RWPE2 (cell line): ENCODE measurements around the gene ADIG.
A peak's percentile ranks its signal among the peaks of the same experiment; 100 is the strongest.

Source experiments
- ATAC-seq: fragments of 200-7000 bp; cut with Tn5 transposase; 3 replicates; pipeline ENCODE4 v1.9.1; 2021; ENCODE audit warnings: low read depth
- DNase-seq: peaks from one replicate; pipeline ENCODE4 v3.0.0-alpha.2; 2020; ENCODE audit warnings: low spot score
- H3K27ac ChIP-seq: fragments of 450-650 bp; 2 replicates; pipeline ENCODE4 v1.5.1; 2017; ENCODE audit warnings: mild to moderate bottlenecking; ENCODE audit not compliant: poor library complexity, severe bottlenecking
- H3K27me3 ChIP-seq: fragments of 250-450 bp; sonication (Bioruptor Pico); 2 replicates; pipeline ENCODE4 v1.5.1; 2021; ENCODE audit warnings: mild to moderate bottlenecking, moderate library complexity; ENCODE audit not compliant: insufficient read depth, poor library complexity, severe bottlenecking
- H3K36me3 ChIP-seq: fragments of 250-450 bp; sonication (Bioruptor Pico); 2 replicates; pipeline ENCODE4 v1.5.1; 2020; ENCODE audit warnings: low read depth, mild to moderate bottlenecking, moderate library complexity
- H3K4me1 ChIP-seq: fragments of 250-450 bp; sonication (Bioruptor Pico); 2 replicates; pipeline ENCODE4 v1.5.1; 2021; ENCODE audit warnings: mild to moderate bottlenecking, moderate library complexity; ENCODE audit not compliant: insufficient read depth, poor library complexity, severe bottlenecking
- H3K4me3 ChIP-seq: fragments of 250-450 bp; sonication (Bioruptor Pico); 2 replicates; pipeline ENCODE4 v1.5.1; 2021; ENCODE audit warnings: mild to moderate bottlenecking, moderate library complexity; ENCODE audit not compliant: severe bottlenecking
- H3K9me3 ChIP-seq: fragments of 250-450 bp; sonication (Bioruptor Pico); 2 replicates; pipeline ENCODE4 v1.5.1; 2021; ENCODE audit warnings: mild to moderate bottlenecking, moderate library complexity; ENCODE audit not compliant: severe bottlenecking
- TF ChIP-seq, protein P1 (sequence below): fragments of 450-650 bp; IDR thresholded peaks from one replicate; pipeline ENCODE4 v1.5.1; 2017; ENCODE audit warnings: mild to moderate bottlenecking, moderate library complexity; ENCODE audit not compliant: poor library complexity, severe bottlenecking

ADIG gene

DNA sequence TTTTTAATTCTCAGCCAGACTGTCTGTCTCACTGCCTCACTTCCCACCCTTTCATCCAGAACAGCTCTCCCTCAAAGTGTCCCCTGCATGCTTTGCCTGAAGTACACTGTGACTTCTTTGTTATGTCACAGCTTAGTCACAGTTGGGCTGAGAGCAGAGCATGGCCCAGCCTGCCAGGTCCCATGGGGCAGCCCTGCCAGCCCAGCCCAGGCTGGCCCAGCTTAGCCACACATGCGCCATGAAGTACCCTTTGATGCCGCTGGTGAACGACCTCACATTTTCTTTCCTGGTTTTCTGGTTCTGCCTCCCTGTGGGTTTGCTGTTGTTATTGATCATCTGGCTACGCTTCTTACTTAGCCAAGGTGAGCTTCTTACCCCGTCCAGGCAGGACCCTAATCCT, at the start of gene ADIG:
Gene ADIG (plus strand): TSS at position 185 of the 400 bp plus-strand sequence. CDS start 54 bp downstream, at position 239.
- Histone ChIP-seq H3K4me1 (peaks cover 4% of the 10 kb centered on the region), H3K27ac (no peak within 1 kb of the TSS), H3K9me3 (no peaks in the 10 kb centered on the region), H3K36me3 (peaks cover 11% of the 10 kb centered on the region), H3K4me3 (no peak within 1 kb of the TSS), H3K27me3 (no peaks in the 10 kb centered on the region)
- DNase-seq, result no peak
- TF ChIP-seq, protein P1, sequence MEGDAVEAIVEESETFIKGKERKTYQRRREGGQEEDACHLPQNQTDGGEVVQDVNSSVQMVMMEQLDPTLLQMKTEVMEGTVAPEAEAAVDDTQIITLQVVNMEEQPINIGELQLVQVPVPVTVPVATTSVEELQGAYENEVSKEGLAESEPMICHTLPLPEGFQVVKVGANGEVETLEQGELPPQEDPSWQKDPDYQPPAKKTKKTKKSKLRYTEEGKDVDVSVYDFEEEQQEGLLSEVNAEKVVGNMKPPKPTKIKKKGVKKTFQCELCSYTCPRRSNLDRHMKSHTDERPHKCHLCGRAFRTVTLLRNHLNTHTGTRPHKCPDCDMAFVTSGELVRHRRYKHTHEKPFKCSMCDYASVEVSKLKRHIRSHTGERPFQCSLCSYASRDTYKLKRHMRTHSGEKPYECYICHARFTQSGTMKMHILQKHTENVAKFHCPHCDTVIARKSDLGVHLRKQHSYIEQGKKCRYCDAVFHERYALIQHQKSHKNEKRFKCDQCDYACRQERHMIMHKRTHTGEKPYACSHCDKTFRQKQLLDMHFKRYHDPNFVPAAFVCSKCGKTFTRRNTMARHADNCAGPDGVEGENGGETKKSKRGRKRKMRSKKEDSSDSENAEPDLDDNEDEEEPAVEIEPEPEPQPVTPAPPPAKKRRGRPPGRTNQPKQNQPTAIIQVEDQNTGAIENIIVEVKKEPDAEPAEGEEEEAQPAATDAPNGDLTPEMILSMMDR, result no peak
- peak; percentile 30 for ATAC-seq

DNA sequence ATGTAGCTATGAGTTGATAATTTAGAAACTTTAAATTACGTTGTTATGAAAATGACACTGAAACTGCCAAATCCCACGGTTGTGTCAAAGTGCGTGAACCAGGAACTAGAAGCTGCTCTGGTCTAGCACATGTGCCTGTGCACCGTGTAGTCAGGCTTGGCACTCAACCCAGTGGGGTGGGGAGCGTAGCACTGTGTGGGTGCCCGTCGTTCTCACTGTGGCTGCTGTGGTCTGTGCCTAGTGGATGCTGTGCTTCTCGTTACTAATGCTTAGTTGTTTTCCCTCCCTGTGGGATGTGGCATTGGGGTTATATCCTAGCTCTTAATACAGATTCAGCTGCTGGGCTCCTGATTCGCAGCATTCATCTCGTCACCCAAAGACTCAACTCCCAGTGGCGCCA, 46.2 kb upstream of the ADIG start:
- TF ChIP-seq, protein P1, result no peak
- Histone ChIP-seq H3K27ac (no peak overlapping the region), H3K36me3 (peaks cover 97% of the 10 kb centered on the region), H3K27me3 (no peaks in the 10 kb centered on the region), H3K4me3 (no peak overlapping the region), H3K9me3 (no peaks in the 10 kb centered on the region), H3K4me1 (peaks cover 16% of the 10 kb centered on the region)
- no peak for DNase-seq
- ATAC-seq, result no peak

DNA sequence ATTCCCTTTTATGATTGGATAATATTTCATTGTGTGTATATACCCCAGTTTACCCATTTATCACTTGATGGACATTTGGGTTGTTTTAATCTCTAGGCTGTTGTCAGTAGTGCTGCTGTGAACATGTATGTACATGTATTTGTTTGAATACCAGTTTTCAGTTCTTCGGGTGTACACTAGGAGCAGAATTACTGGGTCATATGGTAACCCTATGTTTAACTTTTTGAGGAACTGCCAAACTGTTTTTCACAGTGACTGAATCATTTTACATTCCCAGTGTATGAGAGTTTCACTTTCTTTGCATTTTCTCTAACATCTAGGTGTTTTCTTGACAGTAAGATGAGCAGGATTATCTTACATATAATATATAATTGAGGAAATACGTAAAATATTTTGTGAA, 44.7 kb upstream of the ADIG start:
- DNase-seq, result no peak
- H3K27me3 ChIP-seq, result no peaks in the 10 kb centered on the region
- H3K36me3 ChIP-seq, result peaks cover 97% of the 10 kb centered on the region
- TF ChIP-seq, protein P1, result peak; percentile 23
- peak; percentile 82 for ATAC-seq
- peaks cover 16% of the 10 kb centered on the region for H3K4me1 ChIP-seq
- no peak overlapping the region for H3K4me3 ChIP-seq
- H3K27ac ChIP-seq, result peak overlapping the region; percentile 22
- no peaks in the 10 kb centered on the region for H3K9me3 ChIP-seq

DNA sequence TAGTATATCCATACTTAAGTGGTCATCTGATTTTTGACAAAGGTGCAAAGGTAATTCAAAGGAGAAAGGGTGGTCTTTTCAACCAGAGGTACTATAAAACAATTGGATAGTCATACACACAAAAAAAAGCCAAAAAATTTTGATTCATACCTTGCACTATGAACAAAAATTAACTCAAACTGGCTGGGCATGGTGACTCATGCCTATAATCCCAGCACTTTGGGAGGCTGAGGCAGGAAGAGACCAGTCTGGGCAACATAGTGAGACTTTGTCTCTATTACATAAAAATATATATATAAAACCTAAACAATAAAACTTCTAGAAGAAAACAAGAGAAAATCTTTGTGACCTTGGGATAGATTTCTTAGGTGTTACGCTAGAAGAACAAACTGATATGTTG, 43.8 kb upstream of the ADIG start:
- H3K27ac ChIP-seq, result peak overlapping the region; percentile 22
- H3K36me3 ChIP-seq, result peaks cover 97% of the 10 kb centered on the region
- H3K4me3 ChIP-seq, result no peak overlapping the region
- peaks cover 16% of the 10 kb centered on the region for H3K4me1 ChIP-seq
- ATAC-seq, result no peak
- no peaks in the 10 kb centered on the region for H3K9me3 ChIP-seq
- TF ChIP-seq, protein P1, result no peak
- no peak for DNase-seq
- H3K27me3 ChIP-seq, result no peaks in the 10 kb centered on the region

DNA sequence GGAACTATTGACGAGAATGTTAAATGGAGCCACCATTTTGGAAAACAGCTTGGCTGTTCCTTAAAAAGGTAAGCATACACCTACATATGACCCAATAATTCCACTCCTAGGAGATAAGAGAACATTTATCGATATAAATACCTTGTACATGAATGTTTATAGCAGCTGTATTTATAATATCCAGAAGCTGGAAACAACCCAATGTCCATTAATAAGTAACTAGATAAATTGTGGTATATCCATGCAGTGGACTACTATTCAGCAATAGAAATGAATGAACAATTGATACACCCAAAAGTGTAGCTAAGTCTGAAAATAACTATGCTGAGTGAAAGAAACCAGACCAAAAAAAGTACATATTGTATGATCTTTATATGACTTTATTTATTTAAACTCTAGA, 42.2 kb upstream of the ADIG start:
- Histone ChIP-seq H3K4me3 (no peak overlapping the region), H3K9me3 (no peaks in the 10 kb centered on the region), H3K27me3 (no peaks in the 10 kb centered on the region), H3K27ac (no peak overlapping the region), H3K36me3 (peaks cover 97% of the 10 kb centered on the region), H3K4me1 (peaks cover 16% of the 10 kb centered on the region)
- ATAC-seq (no peak), DNase-seq (no peak)
- TF ChIP-seq, protein P1, result no peak
